Ascending aorta (tissue), 2 donors: ENCODE results near the gene OR6B1. TPM values are rescaled to one million over a fixed set of nuclear protein-coding genes. Genes with fewer than 3 reads are reported as not detected.

Experiments used
- DNase-seq, 2 donors: peaks; one replicate each; pipeline ENCODE4 v3.0.0-alpha.2; 2019; ENCODE audit warnings: low spot score in 2 of 2
- H3K27ac ChIP-seq, 2 donors: fragments of 200-600 bp; sonication (generic); one replicate each; pipeline ENCODE4 v1.5.1; 2016 to 2017; ENCODE audit warnings: mild to moderate bottlenecking in 1 of 2
- H3K27me3 ChIP-seq: fragments of 200-600 bp; sonication (generic); one replicate; pipeline ENCODE4 v1.5.1; 2017
- H3K36me3 ChIP-seq, 2 donors: fragments of 200-600 bp; sonication (generic); one replicate each; pipeline ENCODE4 v1.5.1; 2016
- H3K4me1 ChIP-seq, 2 donors: fragments of 200-600 bp; sonication (generic); one replicate each; pipeline ENCODE4 v1.5.1; 2016 to 2017; ENCODE audit warnings: mild to moderate bottlenecking in 1 of 2
- H3K4me3 ChIP-seq, 2 donors: fragments of 200-600 bp; sonication (generic); one replicate each; pipeline ENCODE4 v1.5.1; 2016 to 2017; ENCODE audit warnings: mild to moderate bottlenecking in 1 of 2
- H3K9me3 ChIP-seq, 2 donors: fragments of 200-600 bp; sonication (generic); one replicate each; pipeline ENCODE4 v1.5.1; 2016
- intact Hi-C: fragments of 100-400 bp; cut with DNase I; formaldehyde crosslinking; loops from one replicate; pipeline ENCODE4 v1.15.1; 2023
- total RNA-seq: library from RNA; depleted of rRNA; stranded (reverse); fragments of >200 nt; gene quantifications from one replicate; pipeline ENCODE4 v1.1.0, GENCODE V29; 2016
- TF ChIP-seq, protein P1 (sequence below), 3 experiments: fragments of 200-600 bp in 2 of 3; fragments of 450-650 bp in 1 of 3; sonication (generic) in 2 of 3; IDR thresholded peaks; one replicate each; pipeline ENCODE4 v1.5.1; 2016 to 2019; ENCODE audit warnings: antibody characterized with exemption in 3 of 3, mild to moderate bottlenecking in 1 of 3, moderate library complexity in 1 of 3

The OR6B1 gene
- total RNA-seq, 1 donor from 2014 or later, result not detected

DNA sequence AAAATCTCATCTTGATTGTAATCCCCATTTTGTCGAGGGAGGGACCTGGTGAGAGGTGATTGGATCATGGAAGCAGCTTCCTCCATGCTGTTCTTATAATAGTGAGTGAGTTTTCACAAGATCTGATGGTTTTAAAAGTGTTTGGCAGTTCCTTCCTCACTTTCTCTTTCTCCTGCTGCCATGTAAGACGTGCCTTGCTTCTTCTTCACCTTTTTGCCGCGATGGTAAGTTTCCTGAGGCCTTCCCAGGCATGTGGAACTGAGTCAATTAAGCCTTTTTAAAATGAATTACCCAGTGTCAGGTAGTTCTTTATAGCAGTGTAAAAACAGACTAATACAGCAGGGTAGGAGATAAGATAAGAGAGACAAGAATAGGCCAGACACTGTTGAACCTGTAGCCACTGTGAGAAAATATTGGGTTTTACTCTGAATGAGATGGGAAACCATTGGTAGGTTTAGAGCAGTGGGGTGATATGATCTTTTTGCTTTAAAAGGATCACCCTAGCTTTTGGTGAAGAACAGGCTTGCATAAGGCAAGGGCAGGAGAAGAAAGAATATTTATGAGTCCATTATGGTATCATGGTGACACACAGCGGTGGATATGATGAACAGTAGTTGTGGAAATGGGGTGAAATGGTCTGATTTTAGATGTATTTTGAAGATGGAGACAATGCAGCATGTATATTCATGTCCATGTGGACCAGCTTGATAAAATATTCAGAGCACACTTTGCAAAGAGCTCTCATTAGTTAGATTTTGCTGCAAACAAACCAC, 11.5 kb downstream of the OR6B1 start:
- Histone ChIP-seq H3K27ac (no peak overlapping the region), H3K36me3 (no peaks in the 10 kb centered on the region), H3K4me3 (no peak overlapping the region), H3K4me1 (no peaks in the 10 kb centered on the region), H3K27me3 (no peaks in the 10 kb centered on the region), H3K9me3 (no peaks in the 10 kb centered on the region)
- TF ChIP-seq, protein P1, sequence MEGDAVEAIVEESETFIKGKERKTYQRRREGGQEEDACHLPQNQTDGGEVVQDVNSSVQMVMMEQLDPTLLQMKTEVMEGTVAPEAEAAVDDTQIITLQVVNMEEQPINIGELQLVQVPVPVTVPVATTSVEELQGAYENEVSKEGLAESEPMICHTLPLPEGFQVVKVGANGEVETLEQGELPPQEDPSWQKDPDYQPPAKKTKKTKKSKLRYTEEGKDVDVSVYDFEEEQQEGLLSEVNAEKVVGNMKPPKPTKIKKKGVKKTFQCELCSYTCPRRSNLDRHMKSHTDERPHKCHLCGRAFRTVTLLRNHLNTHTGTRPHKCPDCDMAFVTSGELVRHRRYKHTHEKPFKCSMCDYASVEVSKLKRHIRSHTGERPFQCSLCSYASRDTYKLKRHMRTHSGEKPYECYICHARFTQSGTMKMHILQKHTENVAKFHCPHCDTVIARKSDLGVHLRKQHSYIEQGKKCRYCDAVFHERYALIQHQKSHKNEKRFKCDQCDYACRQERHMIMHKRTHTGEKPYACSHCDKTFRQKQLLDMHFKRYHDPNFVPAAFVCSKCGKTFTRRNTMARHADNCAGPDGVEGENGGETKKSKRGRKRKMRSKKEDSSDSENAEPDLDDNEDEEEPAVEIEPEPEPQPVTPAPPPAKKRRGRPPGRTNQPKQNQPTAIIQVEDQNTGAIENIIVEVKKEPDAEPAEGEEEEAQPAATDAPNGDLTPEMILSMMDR (IDR thresholded peaks at IDR 0.05), result peak in 1 of 3 experiments; percentile 5
- no peak for DNase-seq
- intact Hi-C loops, result no loop called here

DNA sequence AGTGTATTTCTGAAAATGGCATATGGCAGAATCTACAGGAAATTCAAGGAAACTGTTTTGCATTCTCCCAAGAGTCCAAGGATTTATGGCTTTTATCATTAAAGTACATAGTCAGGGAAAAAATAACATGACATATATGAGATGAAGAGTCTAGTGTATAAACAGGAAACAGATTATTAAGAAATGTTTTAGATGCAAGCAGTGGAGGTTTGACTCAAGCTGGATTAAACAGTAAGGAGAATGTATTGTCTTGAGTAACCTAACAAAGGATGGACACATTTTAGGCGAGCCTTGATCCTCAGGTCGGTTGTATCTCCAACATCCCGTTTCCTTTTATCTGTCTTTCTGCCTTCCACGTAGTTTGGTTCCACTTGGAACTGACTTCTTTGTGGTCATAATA, 17.9 kb downstream of the OR6B1 start:
- H3K36me3 ChIP-seq, result no peaks in the 10 kb centered on the region
- H3K9me3 ChIP-seq, result no peaks in the 10 kb centered on the region
- no peak overlapping the region for H3K4me3 ChIP-seq
- intact Hi-C loops, result no loop called here
- no peak for DNase-seq
- no peaks in the 10 kb centered on the region for H3K27me3 ChIP-seq
- no peak overlapping the region for H3K27ac ChIP-seq
- TF ChIP-seq, protein P1 (IDR thresholded peaks at IDR 0.05), result no peak
- H3K4me1 ChIP-seq, result no peaks in the 10 kb centered on the region

DNA sequence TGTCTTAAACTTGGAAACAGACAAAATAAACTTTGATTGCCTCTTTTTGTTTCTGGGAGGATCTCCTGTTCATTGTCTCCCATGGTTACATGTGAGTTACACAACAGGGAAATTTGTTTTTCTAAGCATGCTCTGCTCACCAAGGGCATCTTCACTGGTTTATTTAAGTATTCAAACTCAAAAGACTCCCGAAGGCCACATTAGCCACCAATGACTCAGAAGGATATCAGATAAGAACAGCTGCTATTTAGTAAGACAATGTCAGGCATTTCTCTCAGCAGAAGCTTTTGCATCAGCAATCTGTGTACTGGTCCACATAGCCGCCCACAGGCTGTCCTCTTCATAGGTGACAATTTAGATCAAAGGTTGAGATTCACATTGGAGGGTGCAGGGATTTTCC, 19.3 kb downstream of the OR6B1 start:
- no peaks in the 10 kb centered on the region for H3K9me3 ChIP-seq
- no peaks in the 10 kb centered on the region for H3K36me3 ChIP-seq
- no peak overlapping the region for H3K27ac ChIP-seq
- intact Hi-C loops, result no loop called here
- no peak for DNase-seq
- H3K4me3 ChIP-seq, result no peak overlapping the region
- H3K4me1 ChIP-seq, result no peaks in the 10 kb centered on the region
- H3K27me3 ChIP-seq, result no peaks in the 10 kb centered on the region
- TF ChIP-seq, protein P1 (IDR thresholded peaks at IDR 0.05), result no peak

GRCh38 chr7:144020340-144020739, 20.2 kb downstream of the OR6B1 start:
- Histone ChIP-seq H3K9me3 (no peaks in the 10 kb centered on the region), H3K36me3 (no peaks in the 10 kb centered on the region), H3K4me3 (no peak overlapping the region), H3K27me3 (no peaks in the 10 kb centered on the region), H3K4me1 (no peaks in the 10 kb centered on the region), H3K27ac (no peak overlapping the region)
- TF ChIP-seq, protein P1 (IDR thresholded peaks at IDR 0.05), result no peak
- no peak for DNase-seq
- intact Hi-C loops, result no loop called here

GRCh38 chr7:144022169-144022568, 22.0 kb downstream of the OR6B1 start:
- Histone ChIP-seq H3K4me1 (no peaks in the 10 kb centered on the region), H3K27me3 (no peaks in the 10 kb centered on the region)
- intact Hi-C loops, result no loop called here

More at GRCh38 chr7:144022169-144022568, 22.0 kb downstream of the OR6B1 start:
- no peak for DNase-seq
- TF ChIP-seq, protein P1 (IDR thresholded peaks at IDR 0.05), result no peak
- no peaks in the 10 kb centered on the region for H3K36me3 ChIP-seq
- H3K9me3 ChIP-seq, result no peaks in the 10 kb centered on the region
- no peak overlapping the region for H3K4me3 ChIP-seq
- no peak overlapping the region for H3K27ac ChIP-seq
